NCI-H345 treated with DMSO at 0.1 percent for 48 hours (cell line): ENCODE data around the gene EVL.
"Not testable (repeated sequence)": the region's sequence is repeated elsewhere in the genome, so short reads cannot be mapped to it uniquely, and the experiment has no call there.

Experiments
- DNase-seq: peaks from one replicate; lab custom pipeline; 2025; ENCODE audit not compliant: unreplicated experiment; lab: John Stamatoyannopoulos, UW

EVL gene

DNA sequence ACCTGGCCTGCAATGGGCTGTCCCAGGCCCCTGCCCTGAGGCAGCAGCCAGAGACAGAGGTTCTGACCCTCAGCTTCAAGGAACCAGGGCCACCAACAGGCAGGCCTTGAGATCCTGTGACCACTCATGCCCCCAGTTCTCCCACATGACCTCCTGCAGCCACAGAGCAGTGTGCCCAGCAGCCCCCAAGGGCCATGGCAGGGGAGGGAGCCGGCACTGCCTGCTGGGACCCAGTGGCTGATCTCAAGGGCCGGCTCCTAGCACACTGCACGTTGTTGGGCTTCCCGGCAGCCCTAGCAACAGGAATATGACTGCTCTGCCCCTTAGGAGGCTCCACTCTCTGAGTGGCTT lies 79.4 kb downstream of the EVL start:
- DNase-seq: no peak

DNA sequence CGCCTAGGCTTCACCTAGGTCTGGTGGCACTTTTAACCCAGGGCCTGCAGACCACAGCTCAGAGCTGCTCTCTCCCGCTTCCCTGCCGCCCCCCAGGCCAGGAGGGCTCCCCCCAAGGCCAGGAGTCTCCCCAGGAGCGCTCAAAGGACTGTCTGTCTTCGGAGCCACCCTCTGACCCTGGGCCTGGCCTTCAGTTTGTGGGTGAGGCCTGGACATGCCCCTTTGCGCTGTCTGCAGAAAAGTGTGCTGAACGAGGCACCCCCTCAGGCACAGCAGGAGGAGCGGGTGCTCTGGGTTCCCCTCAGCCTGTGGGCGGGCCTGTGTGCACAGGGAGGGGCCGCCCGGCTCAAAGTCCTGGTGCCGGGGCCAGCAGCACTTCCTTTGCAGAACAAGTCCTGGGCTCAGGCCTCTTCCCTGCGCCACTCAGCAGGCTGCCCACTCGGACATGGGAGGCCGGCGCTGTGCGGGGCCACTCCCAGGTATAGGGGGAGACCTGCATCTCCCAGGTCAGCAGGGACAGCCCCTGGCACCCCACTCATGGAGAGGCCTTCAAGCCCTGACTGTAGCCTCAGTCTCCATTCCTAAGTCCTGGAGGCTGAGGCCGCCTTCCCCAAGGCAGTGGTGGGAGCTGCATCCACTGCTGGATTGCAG lies 79.9 kb downstream of the EVL start:
- no peak for DNase-seq

DNA sequence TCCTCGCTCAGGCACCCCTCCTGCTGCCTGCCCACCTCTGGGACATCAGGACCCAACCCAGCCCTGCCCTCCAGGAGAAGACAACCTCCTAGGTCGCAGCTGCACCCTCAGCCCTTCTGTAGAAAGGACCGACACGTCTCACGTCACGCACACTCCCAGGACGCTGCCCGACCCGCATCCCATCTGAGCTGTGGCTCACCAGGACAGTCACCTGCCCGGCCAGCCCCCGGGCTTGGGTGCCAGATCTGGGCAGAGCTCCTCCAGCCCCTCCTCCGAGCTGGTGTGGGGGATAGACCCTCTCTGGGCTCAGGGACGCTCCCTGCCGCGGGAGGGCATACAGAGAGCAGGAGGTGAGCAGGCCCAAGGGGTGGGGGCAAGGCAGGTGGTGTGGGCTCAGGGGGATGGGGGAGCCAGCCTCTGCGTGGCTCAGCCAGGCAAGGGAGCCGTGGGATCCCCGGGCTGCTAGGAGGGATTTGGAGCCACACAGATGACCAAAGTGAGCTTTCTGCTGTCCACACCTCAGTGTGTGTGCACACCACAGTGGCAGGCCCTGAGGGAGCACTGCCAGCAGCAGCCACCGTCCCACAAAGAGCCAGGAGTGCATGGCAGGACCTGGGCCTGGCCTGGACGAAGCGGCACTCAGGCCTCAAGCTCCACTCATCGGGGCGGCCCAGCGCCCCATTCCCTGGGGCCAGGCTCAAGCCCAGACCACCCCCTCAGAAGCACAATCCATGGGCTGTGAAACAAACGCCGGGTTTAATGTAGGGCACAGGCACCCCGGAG lies 80.7 kb downstream of the EVL start:
- no peak for DNase-seq

DNA sequence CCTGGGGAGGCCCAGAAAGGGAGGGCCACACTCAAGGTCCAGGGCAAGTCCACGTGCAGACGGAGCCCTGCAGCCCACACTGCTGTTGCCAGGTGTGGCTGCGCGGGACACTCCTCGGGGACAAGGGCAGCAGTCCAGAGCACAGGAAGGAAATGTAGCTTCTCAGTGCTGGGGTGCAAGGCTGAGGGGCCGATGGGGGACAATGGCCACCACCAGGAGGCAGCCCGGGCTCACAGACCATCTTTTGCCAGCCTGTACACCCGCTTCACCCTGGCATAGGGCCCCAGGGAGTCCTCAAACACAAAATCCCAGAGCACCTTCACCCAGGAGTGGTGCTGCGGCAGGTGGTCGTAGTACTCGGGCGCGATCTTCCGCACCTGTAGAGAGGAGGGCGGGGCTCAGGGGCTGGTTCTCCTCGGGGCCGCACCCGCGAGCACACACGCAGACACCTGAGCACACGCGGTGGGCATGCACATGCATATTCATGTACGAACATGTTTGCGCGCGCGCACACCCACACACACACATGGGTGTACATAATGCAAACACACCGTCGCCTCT lies 81.4 kb downstream of the EVL start:
- DNase-seq: peak; percentile 37

DNA sequence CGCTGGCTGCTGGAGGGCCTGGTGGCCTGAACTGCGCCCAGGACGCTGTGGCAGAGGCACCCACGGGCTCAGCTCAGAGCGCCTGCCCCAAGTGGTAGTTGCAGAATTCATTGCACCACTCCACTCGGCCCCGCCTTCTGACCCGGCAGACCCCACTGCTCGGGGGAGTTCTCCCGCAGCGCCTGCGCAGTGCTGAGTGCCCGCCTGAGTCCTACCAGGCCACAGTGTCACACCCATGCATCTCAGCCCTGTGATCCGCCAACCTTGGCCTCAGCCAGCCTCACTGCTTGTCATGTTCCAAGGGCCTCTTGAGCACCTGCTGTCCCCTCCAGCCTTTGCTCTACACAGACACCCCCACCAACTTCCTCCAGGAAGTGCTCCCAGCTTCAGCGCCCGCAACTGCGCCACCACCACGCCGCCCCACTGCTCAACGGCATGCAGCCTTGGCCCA lies 82.0 kb downstream of the EVL start:
- no peak for DNase-seq

DNA sequence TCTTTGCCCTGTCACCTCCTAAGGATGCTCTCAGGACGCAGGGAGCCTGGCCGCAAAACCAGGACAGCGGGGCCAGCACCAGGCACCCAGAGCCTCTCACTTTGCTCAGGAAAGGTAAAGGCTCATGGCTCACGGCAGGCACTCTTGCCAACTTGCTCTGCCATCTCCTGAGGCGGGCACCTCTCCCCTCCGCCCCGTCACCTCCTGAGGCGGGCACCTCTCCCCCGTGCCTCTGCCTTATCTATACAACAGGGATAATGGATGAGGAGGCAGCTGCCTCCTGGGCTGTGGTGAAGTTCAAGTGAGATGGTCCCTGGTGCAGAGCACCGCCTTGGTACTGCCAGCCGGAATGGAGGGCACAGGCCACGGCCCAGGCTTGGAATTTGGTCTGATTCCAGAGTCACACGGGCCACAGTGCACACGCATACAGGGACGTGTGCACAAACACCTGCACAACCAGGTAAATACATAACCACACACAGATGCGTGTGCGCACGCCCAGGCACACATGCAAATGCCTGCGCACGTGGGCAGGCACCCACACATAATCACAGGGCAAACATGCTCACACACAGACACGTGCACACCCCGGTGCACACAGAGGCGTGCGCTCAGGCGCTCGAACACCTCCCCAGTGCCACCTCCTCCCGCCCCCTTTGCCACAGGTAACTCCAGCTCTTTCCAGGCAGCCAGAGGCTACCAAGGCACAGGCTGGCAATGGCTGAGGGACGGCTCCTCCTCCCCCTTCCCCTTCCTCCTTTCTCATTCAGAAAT lies 82.7 kb downstream of the EVL start:
- no peak for DNase-seq

DNA sequence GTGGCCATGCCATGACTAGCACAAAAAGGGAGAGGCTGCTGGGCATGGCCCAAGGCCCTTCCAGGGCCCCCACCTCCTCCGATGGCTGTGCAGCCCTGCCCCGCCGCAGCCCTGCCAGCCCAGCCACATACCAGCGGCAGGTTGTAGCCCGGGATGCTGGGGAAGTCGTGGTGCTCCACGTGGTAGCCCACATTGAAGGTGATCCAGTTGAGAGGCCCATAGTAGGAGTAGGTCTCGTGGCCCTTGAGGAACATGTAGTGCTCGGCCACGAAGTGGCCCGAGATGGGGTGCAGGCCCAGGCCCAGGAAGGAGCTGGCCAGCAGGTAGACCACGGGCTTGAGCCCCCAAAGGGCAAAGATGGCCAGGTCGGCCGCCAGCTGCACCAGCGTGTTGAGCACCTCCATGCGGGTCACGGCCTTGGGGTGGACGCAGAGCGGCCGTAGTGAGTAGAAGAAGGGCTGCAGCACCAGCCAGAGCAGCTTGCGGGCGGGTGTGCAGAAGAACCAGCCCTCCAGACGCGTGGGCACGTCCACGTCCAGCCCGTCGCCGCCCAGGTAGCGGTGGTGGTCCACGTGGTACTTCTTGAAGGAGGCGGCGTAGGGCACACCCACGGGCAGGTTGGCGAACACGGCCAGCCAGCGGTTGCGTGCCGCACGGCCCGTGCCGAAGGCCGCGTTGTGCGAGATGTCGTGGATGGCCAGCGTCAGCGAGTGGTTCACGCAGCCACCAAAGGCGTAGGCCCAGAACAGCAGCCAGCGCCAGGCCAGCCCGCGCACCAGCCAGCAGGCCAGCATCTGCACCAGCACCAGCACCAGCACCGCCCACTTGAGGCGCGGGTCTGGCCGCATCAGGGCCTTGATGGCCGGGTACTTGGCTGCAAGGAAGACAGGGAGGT lies 83.9 kb downstream of the EVL start:
- DNase-seq: no peak

DNA sequence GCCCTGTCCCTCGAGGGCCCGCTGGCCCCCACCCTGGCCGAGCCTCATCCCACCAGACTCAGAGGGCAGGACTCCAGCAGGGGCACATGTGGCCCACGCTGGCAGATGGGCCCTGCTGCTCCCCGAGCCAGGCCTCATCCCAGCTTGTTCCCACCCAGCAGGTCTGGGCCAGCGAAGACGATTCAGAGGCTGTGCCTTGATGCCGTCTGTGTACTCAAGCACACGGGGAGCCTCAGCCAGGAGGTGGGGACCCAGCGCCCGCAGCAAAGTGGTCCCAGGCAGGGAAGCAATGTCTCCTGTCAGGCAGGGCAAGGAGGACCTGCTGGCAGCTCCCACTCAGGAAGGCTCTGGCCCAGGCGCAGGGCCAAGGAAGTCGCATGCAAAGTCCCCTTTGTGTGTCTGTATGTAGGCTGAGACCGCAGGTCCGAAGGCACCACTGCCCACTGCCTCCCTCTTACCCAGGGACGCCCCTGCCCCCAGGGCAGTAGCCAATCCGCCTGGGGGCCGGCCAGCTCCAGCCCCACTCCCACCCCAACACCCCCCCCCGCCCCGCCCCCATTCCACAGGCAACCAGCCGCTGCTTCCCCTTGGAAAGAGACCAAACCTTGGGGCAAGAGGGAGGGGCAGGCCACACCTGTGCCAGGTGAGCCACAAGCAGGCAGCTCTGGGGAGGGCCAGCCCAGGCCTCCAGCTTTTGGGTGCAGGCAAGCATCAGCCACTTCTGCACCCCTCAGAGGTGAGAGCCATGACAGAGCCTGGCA lies 84.8 kb downstream of the EVL start:
- no peak for DNase-seq

DNA sequence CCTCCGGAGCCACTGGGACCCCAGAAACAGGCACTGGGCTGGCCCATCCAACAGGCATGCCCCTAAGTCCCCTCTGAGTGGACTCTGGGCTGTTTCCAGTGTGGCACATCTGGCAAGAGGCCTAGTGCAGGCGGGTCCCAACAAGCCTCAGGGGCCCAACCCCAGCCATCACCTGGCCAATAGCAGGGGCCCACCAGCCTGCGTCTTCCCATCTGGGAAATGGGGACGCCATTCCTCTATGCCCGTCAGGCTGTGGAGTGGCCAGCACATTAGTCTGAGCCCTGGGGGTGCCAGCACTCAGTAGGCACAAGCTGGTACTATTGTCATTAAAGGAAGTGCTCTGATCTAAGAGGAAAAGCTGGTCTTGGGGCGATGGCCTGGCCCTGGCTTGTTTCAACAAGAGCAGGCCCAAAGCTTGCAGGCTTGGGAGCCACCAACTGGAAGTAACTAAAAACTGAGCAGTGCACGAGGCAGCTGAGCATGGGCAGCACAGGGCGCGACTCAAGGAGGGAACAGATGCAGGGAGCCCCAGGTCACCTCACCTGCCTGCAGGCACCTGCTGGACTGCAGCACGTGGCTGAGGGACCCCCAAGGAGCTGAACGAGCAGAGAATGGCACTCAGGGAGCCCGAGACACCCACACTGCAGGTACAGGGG lies 85.8 kb downstream of the EVL start:
- no peak for DNase-seq

DNA sequence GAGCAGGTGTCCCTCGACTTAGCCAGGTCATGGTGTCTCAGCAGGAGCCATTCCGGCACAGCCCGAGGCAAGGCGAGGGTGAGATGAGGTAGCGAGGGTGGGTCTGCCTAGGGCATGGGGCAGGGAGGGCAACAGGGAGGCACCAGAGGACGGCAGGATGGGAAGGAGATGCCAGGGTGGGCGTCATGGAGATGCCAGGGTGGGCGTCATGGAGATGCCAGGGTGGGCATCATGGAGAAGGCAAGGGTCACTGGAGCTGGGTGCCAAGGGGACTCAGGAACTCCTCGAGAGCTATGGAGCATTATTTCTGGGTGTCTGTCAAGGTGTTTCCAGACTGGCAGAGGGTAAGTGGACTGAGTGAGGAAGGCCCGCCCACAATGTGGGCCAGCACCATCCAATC lies 86.9 kb downstream of the EVL start:
- no peak for DNase-seq

DNA sequence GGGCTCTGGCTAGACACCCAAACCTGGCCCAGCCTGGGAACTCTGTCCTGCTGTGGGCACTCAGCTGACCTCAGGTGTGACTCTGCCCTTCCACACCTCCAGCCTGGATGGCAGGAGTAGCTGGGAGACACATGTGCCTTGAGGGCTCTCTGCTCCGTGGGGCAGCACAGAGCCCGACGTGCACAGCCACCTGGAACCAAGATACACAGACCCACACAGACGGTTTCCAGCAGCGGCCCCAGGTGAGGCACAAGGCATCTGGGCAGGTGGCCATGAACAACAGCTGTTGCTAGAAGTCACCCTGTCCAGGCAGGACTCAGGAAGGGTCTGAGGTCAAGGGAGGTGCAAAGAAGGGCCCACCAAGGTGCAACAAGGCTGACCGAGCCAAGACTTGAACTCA lies 88.3 kb downstream of the EVL start:
- DNase-seq: no peak

DNA sequence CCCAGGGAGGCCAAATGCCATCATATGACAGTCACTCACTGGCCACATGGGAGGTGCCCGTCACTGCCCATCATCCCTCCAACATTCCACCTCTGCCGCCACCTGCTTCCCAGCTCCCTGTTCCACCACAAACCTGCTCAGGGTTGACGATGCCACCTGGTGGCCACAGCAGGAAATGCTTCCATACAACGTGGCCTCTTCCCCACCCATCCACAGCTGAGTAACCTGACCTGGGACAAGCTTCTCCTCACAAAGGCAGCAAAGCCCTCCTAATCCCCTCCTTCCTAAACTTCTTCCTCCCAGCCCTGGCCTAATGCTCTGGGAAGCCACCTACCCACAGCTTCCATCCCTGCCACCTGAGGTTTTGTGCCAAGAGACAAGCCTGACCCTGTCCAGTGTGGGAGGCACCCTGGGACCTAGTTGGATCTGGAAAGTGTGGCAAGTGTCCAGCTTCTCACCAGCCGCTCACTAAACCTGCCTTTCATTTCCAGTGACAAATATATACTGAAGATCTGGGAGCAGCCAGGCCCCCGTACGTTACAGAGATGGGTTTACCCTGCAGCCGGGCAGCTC lies 89.9 kb downstream of the EVL start:
- DNase-seq: no peak

DNA sequence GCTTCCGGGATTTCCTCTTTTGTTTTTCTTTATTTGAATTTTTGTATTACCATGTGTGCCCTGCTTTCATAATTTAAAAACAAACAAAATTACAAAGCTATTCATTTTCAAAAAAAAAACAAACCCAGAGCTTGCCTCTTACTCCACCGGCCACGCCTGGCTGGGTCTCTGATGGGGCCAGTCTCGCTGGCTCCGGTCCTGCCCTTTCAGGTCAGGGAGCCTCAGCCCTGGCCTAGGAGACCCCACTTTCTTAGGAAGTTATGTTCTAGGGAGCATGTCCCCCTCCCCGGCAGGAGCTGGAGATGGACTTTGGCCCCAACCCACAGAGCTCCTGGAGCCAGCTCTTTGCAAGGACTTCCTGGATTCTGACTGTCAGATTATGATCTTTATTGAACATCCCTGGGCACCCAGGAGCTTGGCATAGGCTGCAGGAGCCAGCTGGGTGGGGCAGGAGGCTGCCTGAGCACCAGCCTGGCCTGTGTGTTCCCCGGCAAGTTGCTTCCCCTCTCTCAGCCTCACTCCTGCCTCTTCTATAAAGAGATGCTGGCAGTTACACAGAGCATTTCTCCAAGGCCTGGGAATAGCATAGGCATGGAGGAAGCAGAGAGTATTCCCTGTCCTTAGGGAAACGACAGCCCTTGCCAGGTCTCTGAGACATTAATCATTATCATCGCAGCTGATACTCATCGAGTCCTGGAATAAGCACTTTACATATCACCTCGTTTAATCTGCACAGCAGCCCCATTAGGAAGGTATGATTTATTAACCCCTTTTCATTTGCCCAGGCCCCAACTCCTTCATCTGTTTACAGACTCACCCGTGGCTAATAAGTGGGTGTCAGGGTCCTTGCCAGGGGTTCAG lies 90.8 kb downstream of the EVL start:
- DNase-seq: no peak

DNA sequence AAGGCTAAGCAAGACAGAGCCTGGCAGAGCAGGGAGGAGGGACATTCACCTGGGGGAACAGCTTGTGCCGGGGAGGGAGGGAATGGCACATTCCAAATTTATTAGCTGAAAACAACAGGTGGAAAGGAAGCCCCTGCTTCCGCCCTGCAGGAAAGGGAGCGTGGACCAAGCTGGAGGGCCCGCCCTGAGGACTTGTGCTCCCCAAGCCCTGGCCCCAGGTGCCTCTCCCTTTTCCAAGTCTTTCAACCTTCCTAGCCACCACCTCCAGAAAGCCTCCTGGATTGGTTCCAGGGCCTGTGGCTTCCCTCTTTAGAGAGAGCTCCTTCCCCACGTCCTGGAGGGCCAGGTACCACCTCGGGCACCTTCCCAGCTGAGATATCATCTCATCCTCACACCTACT lies 91.6 kb downstream of the EVL start:
- DNase-seq: no peak

DNA sequence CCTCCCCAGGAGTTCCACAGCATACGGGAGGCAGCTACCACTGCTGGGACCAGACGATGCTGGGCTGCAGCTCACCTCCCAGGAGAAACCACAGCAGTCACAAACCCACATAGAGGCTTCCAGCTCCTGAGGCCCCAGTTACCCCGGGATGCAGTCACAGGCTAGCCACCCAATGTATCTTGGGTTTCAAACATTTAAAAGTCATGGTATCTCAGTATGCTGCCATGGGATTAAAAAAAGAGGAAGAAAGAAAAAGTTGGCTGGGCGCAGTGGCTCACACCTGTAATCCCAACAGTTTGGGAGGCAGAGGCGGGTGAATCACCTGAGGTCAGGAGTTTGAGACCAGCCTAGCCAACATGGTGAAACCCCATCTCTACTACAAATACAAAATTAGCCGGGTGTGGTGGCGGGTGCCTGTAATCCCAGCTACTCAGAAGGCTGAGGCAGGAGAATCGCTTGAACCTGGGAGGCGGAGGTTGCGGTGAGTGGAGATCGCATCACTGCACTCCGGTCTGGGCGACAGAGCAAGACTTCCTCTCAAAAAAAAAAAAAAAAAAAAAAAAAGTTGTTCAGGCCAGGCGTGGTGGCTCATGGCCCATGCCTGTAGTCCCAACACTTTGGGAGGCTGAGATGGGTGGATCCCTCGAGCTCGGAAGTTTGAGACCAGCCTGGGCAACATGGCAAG lies 92.5 kb downstream of the EVL start:
- not testable (repeated sequence) for DNase-seq

DNA sequence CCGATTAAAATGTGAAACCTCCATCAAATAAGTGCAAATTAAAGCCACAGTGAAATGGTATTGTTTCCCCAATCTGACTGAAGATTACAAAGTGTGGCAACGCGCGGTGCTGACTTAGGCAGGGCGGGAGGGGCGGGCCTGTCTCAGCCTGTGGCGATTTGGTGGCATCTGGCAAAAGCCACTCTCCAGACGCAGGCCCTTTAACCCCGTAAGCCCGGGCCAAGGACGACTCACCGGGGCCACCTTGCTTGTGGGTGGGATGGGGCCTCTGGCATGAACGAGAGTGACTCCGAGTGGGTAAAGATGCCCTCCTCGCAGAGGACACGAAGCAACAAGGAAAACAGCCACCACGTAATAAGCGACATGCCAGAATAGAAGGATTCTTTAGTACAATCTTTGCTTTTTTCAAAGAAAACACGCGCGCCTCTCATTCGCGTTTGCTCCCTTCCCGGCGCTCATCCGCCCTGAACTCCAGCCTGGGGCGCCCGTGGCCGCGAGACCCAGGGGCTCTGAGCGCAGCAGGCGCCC lies 93.4 kb downstream of the EVL start:
- no peak for DNase-seq

DNA sequence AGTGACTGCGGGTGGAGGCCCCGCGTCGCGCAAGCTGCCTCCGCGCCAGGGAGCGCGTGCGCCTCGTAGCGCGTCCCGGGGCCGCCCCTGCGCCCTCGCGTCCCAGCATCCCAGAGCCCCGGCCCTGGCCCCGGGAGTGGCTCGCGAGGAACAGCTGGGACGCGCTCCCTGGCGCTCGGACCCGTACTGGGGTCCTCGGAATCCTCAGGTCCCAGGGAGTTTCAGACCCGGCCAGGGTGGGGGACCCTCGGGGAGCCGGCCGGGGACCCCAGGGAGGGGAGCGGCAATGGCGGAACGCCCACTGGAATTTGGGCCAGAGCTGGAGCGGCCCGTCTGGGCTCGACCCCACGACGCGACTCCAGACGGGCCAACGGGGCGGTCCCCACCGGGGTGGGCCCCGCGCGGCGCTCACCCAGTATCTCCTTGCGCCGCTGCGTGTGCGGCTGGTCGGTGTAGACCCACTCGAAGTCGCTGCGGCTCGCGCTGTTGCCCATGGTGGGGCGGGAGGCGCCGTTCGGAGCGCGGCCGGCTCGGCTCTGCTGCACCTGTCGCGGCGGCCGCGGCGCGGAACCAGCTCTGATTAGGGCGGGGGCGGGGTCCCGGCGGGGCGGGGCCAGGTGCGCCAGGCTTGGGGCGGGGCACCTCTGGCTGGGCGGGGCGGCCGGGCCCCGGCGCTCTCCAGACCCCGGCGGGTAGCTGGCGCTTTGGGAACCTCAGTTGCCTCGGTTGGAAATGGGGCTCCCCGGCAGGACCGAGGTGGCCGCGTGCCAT lies 94.1 kb downstream of the EVL start, which contains the start of gene DEGS2:
Gene DEGS2, minus strand, starts transcription at position 552 of the 771 bp plus-strand sequence. Its CDS starts 58 bp downstream, at position 494.
- peak; percentile 38 for DNase-seq
